ENCODE measurements around the gene AKT1S1. TPM values are rescaled to one million over a fixed set of nuclear protein-coding genes. Genes with fewer than 3 reads are reported as not detected.

Gene AKT1S1
- total RNA-seq, 3 donors from 2014 or later (not counting 1 experiment from before 2014, with no cell fraction given), result 12.8 to 17.8 (median 16.1) TPM

DNA sequence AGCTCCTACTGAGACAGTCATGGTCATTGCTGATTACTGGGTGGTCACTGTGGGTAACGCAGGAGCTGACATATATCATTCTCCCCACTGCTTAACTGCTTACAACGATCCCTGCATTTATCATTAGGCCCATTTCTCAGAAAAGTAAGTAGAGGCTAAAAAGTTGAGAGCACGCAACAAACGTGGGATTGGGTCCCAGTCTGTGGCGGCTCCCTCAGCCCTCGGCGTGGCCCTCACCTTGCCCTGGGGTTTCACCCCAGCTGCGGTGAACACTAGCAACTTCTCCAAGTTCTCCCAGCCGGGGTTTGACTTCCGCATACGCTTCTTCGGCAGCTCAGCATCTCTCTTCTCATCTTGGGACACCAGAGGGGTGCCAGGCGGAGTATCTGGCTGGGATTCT is 12.3 kb downstream of the AKT1S1 start:
- intact Hi-C loops (cut with micrococcal nuclease), result loop anchor here (5.0 kb wide), 2 partner anchors 98 to 188 kb away; partner anchors contain the start of genes AP2A1 and PRMT1
- TF ChIP-seq, protein P1, sequence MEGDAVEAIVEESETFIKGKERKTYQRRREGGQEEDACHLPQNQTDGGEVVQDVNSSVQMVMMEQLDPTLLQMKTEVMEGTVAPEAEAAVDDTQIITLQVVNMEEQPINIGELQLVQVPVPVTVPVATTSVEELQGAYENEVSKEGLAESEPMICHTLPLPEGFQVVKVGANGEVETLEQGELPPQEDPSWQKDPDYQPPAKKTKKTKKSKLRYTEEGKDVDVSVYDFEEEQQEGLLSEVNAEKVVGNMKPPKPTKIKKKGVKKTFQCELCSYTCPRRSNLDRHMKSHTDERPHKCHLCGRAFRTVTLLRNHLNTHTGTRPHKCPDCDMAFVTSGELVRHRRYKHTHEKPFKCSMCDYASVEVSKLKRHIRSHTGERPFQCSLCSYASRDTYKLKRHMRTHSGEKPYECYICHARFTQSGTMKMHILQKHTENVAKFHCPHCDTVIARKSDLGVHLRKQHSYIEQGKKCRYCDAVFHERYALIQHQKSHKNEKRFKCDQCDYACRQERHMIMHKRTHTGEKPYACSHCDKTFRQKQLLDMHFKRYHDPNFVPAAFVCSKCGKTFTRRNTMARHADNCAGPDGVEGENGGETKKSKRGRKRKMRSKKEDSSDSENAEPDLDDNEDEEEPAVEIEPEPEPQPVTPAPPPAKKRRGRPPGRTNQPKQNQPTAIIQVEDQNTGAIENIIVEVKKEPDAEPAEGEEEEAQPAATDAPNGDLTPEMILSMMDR (IDR thresholded peaks at IDR 0.05), result no peak
- Mint-ChIP-seq H3K9me3 (no peaks in the 10 kb centered on the region), H3K36me3 (no peaks in the 10 kb centered on the region), H3K27me3 (ENCODE audit: low read depth in 2 of 2) (no peaks in the 10 kb centered on the region), H3K4me3 (no peak overlapping the region), H3K27ac (no peak overlapping the region), H3K4me1 (peaks cover 14 to 20% of the 10 kb centered on the region in 2 donors)
- no peaks in the 10 kb centered on the region for H3K9me3 ChIP-seq (ENCODE audit: control insufficient read depth, insufficient read depth, low read length)
- no peak overlapping the region for H3K27ac ChIP-seq (ENCODE audit: low read length)
- no peak overlapping the region for H3K4me3 ChIP-seq (ENCODE audit: low read length)
- H3K27me3 ChIP-seq (ENCODE audit: control insufficient read depth, insufficient read depth, low read length), result no peaks in the 10 kb centered on the region
- H3K4me1 ChIP-seq (ENCODE audit: control insufficient read depth, insufficient read depth, low read length), result peaks cover 40% of the 10 kb centered on the region
- 94% methylated on average over 13 of the region's 13 CpGs for WGBS (ENCODE audit: insufficient coverage)
- peaks cover 35% of the 10 kb centered on the region for H3K36me3 ChIP-seq (ENCODE audit: control insufficient read depth, insufficient read depth, low read length)
- DNase-seq (no peak), ATAC-seq (no peak)

DNA sequence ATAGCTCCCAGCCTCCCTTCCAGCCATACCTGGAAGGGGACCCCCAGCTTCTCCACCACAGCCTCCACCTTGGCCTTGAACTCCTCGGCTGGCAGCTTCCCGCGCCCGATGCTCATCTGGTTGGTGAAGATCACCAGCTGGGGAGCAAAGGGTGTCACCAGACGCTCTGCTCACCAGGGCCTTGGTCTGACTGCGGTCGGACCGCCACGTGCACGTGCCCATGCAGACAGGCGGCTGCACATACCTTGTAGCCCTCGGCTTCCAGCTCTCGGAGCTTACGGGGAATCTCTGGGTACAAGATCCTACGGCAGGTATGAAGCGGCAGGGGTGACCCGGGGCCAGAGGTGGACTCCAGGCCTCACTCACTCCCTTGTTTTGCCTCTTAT is 13.2 kb downstream of the AKT1S1 start:
- H3K27ac Mint-ChIP-seq, result no peak overlapping the region
- peaks cover 14 to 20% of the 10 kb centered on the region in 2 donors for H3K4me1 Mint-ChIP-seq
- no peaks in the 10 kb centered on the region for H3K36me3 Mint-ChIP-seq
- H3K4me1 ChIP-seq (ENCODE audit: control insufficient read depth, insufficient read depth, low read length), result peaks cover 36% of the 10 kb centered on the region
- no peak for ATAC-seq
- H3K4me3 Mint-ChIP-seq, result no peak overlapping the region
- peaks cover 36% of the 10 kb centered on the region for H3K36me3 ChIP-seq (ENCODE audit: control insufficient read depth, insufficient read depth, low read length)
- WGBS (ENCODE audit: insufficient coverage), result 96% methylated on average over 17 of the region's 17 CpGs
- intact Hi-C loops (cut with micrococcal nuclease), result no loop called here
- H3K9me3 ChIP-seq (ENCODE audit: control insufficient read depth, insufficient read depth, low read length), result no peaks in the 10 kb centered on the region
- no peaks in the 10 kb centered on the region for H3K27me3 Mint-ChIP-seq (ENCODE audit: low read depth in 2 of 2)
- H3K9me3 Mint-ChIP-seq, result no peaks in the 10 kb centered on the region
- H3K4me3 ChIP-seq (ENCODE audit: low read length), result no peak overlapping the region
- H3K27me3 ChIP-seq (ENCODE audit: control insufficient read depth, insufficient read depth, low read length), result no peaks in the 10 kb centered on the region
- DNase-seq, result no peak
- no peak overlapping the region for H3K27ac ChIP-seq (ENCODE audit: low read length)
- TF ChIP-seq, protein P1 (IDR thresholded peaks at IDR 0.05), result no peak

DNA sequence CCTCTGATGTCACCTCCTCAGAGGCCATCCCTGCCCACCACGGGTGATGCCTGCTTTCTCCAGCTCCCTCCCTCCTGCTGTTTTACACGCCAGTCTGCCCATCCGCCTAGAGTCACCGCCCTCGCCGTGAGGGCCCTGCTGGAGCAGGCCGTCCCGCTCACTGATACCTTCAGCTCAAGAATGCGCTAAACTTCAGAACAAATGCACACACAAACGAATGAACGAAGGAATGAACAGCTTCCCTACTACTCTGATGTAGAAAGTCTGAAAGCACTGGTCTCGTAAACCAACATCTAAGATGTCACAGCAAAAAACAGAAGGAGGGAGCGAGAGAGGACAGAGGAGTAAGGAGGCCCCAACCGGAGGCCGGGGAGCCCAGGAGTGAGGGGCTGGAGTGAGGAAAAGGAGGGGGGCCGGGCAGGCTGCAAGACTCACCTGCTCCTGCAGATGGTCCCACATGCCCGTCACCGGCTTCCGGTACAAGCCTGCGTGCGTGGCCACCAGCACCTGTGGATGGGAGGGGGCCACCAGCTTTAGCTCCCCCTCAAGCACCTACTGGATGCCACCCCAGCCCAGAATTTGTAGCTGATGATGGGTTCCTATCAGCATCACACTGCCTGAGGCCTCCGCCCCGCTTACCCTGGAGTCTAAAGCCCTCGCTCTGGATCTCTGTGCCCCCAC is 13.8 kb downstream of the AKT1S1 start:
- H3K27ac ChIP-seq (ENCODE audit: low read length), result no peak overlapping the region
- H3K4me1 ChIP-seq (ENCODE audit: control insufficient read depth, insufficient read depth, low read length), result peaks cover 31% of the 10 kb centered on the region
- Mint-ChIP-seq H3K9me3 (no peaks in the 10 kb centered on the region), H3K27ac (peak overlapping the region in 1 of 2 donors; percentile 36), H3K36me3 (no peaks in the 10 kb centered on the region), H3K4me1 (peaks cover 14 to 20% of the 10 kb centered on the region in 2 donors), H3K4me3 (no peak overlapping the region), H3K27me3 (ENCODE audit: low read depth in 2 of 2) (no peaks in the 10 kb centered on the region)
- TF ChIP-seq, protein P1 (IDR thresholded peaks at IDR 0.05), result no peak
- H3K27me3 ChIP-seq (ENCODE audit: control insufficient read depth, insufficient read depth, low read length), result no peaks in the 10 kb centered on the region
- peaks cover 42% of the 10 kb centered on the region for H3K36me3 ChIP-seq (ENCODE audit: control insufficient read depth, insufficient read depth, low read length)
- H3K4me3 ChIP-seq (ENCODE audit: low read length), result no peak overlapping the region
- ATAC-seq (no peak), DNase-seq (no peak)
- no peaks in the 10 kb centered on the region for H3K9me3 ChIP-seq (ENCODE audit: control insufficient read depth, insufficient read depth, low read length)
- WGBS (ENCODE audit: insufficient coverage), result 96% methylated on average over 24 of the region's 24 CpGs
- intact Hi-C loops (cut with micrococcal nuclease), result no loop called here

Measured in natural killer cell (primary cell).